WERI-Rb-1 (cell line): ENCODE results near the gene DBNDD1.

Source experiments
- DNase-seq: peaks from one replicate; pipeline ENCODE4 v3.0.0-alpha.2; 2020
- H3K27ac ChIP-seq: fragments of 250-450 bp; sonication (Bioruptor Pico); 2 replicates; pipeline ENCODE4 v1.5.1; 2020; ENCODE audit warnings: mild to moderate bottlenecking, moderate library complexity
- H3K27me3 ChIP-seq: fragments of 250-450 bp; sonication (Bioruptor Pico); 2 replicates; pipeline ENCODE4 v1.5.1; 2021; ENCODE audit warnings: mild to moderate bottlenecking, low read depth, moderate library complexity; ENCODE audit not compliant: insufficient read depth, severe bottlenecking
- H3K36me3 ChIP-seq: fragments of 250-450 bp; sonication (Bioruptor Pico); 2 replicates; pipeline ENCODE4 v1.5.1; 2020; ENCODE audit warnings: mild to moderate bottlenecking, moderate library complexity
- H3K4me3 ChIP-seq: 2 replicates; pipeline ENCODE4 v1.5.1; 2011; ENCODE audit warnings: low read depth, mild to moderate bottlenecking, control low read depth, low read length
- H3K9me3 ChIP-seq: fragments of 250-450 bp; sonication (Bioruptor Pico); 2 replicates; pipeline ENCODE4 v1.5.1; 2021; ENCODE audit warnings: mild to moderate bottlenecking, moderate library complexity; ENCODE audit not compliant: severe bottlenecking
- TF ChIP-seq, protein P1 (sequence below): IDR thresholded peaks from 2 replicates; pipeline ENCODE4 v1.5.1; 2011; ENCODE audit warnings: low read depth, mild to moderate bottlenecking, control low read depth, inconsistent platforms, low read length

The DBNDD1 gene

GRCh38 chr16:90053902-90054500 lies 34.7 kb upstream of the DBNDD1 start:
- no peak for DNase-seq
- Histone ChIP-seq H3K4me3 (no peak overlapping the region), H3K36me3 (no peaks in the 10 kb centered on the region), H3K27me3 (no peaks in the 10 kb centered on the region), H3K27ac (no peak overlapping the region), H3K9me3 (no peaks in the 10 kb centered on the region)
- TF ChIP-seq, protein P1, sequence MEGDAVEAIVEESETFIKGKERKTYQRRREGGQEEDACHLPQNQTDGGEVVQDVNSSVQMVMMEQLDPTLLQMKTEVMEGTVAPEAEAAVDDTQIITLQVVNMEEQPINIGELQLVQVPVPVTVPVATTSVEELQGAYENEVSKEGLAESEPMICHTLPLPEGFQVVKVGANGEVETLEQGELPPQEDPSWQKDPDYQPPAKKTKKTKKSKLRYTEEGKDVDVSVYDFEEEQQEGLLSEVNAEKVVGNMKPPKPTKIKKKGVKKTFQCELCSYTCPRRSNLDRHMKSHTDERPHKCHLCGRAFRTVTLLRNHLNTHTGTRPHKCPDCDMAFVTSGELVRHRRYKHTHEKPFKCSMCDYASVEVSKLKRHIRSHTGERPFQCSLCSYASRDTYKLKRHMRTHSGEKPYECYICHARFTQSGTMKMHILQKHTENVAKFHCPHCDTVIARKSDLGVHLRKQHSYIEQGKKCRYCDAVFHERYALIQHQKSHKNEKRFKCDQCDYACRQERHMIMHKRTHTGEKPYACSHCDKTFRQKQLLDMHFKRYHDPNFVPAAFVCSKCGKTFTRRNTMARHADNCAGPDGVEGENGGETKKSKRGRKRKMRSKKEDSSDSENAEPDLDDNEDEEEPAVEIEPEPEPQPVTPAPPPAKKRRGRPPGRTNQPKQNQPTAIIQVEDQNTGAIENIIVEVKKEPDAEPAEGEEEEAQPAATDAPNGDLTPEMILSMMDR, result no peak

DNA sequence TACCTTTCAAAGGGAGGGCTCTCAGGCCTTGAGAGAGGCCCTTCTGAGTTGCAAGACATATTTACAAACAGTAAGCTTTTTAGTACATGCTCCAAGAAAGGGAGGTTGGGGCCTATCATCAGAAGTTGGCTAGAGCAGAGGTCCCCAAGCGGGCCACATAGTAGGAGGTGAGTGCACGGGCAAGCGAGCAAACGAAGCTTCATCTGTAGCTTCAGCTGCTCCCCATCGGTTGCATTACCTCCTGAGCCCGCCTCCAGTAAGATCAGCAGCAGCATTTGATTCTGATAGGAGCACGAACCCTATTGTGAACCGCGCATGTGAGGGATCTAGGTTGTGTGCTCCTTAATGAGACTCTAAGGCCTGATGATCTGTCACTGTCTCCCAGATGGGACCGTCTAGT lies 31.7 kb upstream of the DBNDD1 start:
- Histone ChIP-seq H3K4me3 (no peak overlapping the region), H3K9me3 (no peaks in the 10 kb centered on the region), H3K36me3 (no peaks in the 10 kb centered on the region), H3K27ac (no peak overlapping the region), H3K27me3 (no peaks in the 10 kb centered on the region)
- DNase-seq, result no peak
- TF ChIP-seq, protein P1, result no peak

DNA sequence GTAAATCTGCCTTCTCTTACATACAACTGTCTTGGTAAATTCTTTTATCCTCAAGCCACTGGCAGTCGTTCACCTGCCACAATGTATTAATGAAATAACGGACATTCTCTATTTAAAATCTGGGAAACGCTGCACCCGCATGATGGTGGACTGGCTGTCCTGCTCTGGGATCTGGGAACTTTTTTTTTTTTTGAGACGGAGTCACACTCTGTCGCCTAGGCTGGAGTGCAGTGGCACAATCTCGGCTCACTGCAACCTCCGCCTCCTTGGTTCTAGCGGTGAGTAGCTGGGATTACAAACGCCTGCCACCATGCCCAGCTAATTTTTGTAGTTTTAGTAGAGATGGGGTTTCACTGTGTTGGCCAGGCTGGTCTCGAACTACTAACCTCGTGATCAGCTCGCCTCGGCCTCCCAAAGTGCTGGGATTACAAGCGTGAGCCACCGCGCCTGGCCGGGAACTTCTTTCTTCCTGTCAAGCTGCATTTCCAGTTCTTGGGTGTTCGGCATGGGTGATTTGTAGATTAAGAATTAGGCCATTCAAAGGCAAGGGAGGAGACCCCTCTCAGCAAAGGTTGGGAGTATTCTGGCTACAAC lies 29.6 kb upstream of the DBNDD1 start:
- DNase-seq, result no peak
- TF ChIP-seq, protein P1, result no peak

DNA sequence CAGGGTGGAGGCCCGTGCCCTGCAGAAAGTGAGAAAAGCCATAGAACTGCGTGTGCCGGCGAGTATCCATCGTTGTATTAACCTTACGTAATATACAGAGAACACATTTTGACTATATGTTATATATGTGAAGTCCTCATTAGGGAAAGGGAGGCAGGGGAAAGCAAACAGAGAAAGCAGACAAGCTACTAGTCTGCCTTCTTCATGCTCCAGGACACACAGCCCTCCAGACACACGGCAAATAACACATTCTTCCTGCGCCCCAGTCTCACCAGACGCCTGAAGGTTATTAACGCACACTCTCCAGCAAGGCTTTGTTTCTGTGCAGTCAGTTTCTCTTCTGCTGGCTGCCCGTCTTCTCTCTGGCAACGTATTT lies 29.1 kb upstream of the DBNDD1 start:
- H3K36me3 ChIP-seq, result no peaks in the 10 kb centered on the region
- no peaks in the 10 kb centered on the region for H3K9me3 ChIP-seq
- H3K27ac ChIP-seq, result no peak overlapping the region
- H3K4me3 ChIP-seq, result no peak overlapping the region
- DNase-seq, result no peak
- H3K27me3 ChIP-seq, result no peaks in the 10 kb centered on the region
- TF ChIP-seq, protein P1, result no peak

More for the DNA sequence above, 29.6 kb upstream of the DBNDD1 start:
- Histone ChIP-seq H3K9me3 (no peaks in the 10 kb centered on the region), H3K27ac (no peak overlapping the region), H3K36me3 (no peaks in the 10 kb centered on the region), H3K4me3 (no peak overlapping the region), H3K27me3 (no peaks in the 10 kb centered on the region)

- TF ChIP-seq, protein P1, result no peak
- DNase-seq, result no peak
- H3K4me3 ChIP-seq, result no peak overlapping the region
These were observed 28.6 kb upstream of the DBNDD1 start for GRCh38 chr16:90047714-90048346.

More at GRCh38 chr16:90047714-90048346, 28.6 kb upstream of the DBNDD1 start:
- H3K27ac ChIP-seq, result no peak overlapping the region
- no peaks in the 10 kb centered on the region for H3K36me3 ChIP-seq
- no peaks in the 10 kb centered on the region for H3K27me3 ChIP-seq
- no peaks in the 10 kb centered on the region for H3K9me3 ChIP-seq
